ENCODE data around the gene CRY2. TPM values are rescaled to one million over a fixed set of nuclear protein-coding genes. Genes with fewer than 3 reads are reported as not detected.

CRY2 gene
- total RNA-seq, 1 donor from 2014 or later: 62.3 TPM

GRCh38 chr11:45810431-45811108 lies 36.7 kb upstream of the CRY2 start:
- DNase-seq (no peak), ATAC-seq (no peak)
- H3K9me3 ChIP-seq: no peaks in the 10 kb centered on the region

DNA sequence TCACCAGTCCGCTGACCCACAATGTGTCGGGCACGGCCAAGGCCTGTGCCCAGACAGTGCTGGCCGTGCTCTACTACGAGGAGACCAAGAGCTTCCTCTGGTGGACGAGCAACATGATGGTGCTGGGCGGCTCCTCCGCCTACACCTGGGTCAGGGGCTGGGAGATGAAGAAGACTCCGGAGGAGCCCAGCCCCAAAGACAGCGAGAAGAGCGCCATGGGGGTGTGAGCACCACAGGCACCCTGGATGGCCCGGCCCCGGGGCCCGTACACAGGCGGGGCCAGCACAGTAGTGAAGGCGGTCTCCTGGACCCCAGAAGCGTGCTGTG lies 36.2 kb upstream of the CRY2 start:
- no peaks in the 10 kb centered on the region for H3K27me3 ChIP-seq (ENCODE audit: low read depth)
- DNase-seq (no peak), ATAC-seq (peak in 1 of 2 donors; percentile 24)
- no peak overlapping the region for H3K4me3 ChIP-seq
- intact Hi-C loops (cut with DNase I): no loop called here
- no peak overlapping the region for H3K27ac ChIP-seq
- peaks cover 33% of the 10 kb centered on the region for H3K4me1 ChIP-seq
- TF ChIP-seq, protein P1, sequence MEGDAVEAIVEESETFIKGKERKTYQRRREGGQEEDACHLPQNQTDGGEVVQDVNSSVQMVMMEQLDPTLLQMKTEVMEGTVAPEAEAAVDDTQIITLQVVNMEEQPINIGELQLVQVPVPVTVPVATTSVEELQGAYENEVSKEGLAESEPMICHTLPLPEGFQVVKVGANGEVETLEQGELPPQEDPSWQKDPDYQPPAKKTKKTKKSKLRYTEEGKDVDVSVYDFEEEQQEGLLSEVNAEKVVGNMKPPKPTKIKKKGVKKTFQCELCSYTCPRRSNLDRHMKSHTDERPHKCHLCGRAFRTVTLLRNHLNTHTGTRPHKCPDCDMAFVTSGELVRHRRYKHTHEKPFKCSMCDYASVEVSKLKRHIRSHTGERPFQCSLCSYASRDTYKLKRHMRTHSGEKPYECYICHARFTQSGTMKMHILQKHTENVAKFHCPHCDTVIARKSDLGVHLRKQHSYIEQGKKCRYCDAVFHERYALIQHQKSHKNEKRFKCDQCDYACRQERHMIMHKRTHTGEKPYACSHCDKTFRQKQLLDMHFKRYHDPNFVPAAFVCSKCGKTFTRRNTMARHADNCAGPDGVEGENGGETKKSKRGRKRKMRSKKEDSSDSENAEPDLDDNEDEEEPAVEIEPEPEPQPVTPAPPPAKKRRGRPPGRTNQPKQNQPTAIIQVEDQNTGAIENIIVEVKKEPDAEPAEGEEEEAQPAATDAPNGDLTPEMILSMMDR (IDR thresholded peaks at IDR 0.05): no peak
- H3K9me3 ChIP-seq: no peaks in the 10 kb centered on the region
- peaks cover 49% of the 10 kb centered on the region for H3K36me3 ChIP-seq

More at GRCh38 chr11:45810431-45811108, 36.7 kb upstream of the CRY2 start:
- Histone ChIP-seq H3K27me3 (ENCODE audit: low read depth) (no peaks in the 10 kb centered on the region), H3K36me3 (peaks cover 49% of the 10 kb centered on the region), H3K4me1 (peaks cover 38% of the 10 kb centered on the region), H3K27ac (no peak overlapping the region), H3K4me3 (no peak overlapping the region)
- intact Hi-C loops (cut with DNase I): no loop called here
- TF ChIP-seq, protein P1 (IDR thresholded peaks at IDR 0.05): no peak

DNA sequence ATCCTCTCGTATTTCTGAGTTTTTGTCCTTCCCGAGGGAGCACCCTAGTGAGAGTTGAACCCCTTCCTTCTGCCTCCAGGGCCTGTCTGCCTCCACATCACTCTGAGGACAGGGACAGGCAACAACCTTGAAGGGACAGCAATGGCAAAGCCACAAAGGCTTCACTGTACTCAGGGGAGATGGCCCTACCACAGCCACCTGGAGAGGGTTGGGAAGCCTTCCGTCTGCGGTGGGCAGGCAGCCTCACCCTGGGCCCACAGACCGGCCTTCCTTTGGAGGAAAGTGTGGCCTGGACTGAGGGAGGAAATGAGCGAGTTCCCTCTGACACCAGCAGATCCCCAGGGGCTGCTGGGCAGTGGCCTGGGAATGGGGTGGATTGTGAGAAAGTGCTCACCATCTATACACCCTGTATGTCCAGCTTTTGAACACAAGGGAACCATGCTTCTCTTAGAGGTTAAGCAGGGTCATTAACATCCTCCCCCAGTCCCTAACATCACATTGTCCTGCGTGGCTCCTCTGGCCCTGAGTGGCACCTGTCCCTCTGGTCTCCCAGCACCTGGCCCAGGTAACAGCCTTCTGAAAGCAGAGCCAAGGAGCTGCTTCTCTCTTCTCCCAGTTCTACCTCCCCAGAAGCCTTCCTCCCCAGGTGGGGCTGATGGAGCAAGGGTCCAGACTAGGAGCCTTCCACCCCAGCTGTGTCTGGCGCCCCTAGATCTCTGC lies 35.5 kb upstream of the CRY2 start:
- Histone ChIP-seq H3K4me3 (no peak overlapping the region), H3K9me3 (no peaks in the 10 kb centered on the region), H3K27me3 (ENCODE audit: low read depth) (no peaks in the 10 kb centered on the region), H3K27ac (no peak overlapping the region), H3K36me3 (peaks cover 49% of the 10 kb centered on the region), H3K4me1 (peaks cover 27% of the 10 kb centered on the region)
- TF ChIP-seq, protein P1 (IDR thresholded peaks at IDR 0.05): no peak
- ATAC-seq: no peak
- DNase-seq: no peak
- intact Hi-C loops (cut with DNase I): no loop called here

GRCh38 chr11:45812581-45813548 lies 34.4 kb upstream of the CRY2 start:
- intact Hi-C loops (cut with DNase I): no loop called here
- ATAC-seq (no peak), DNase-seq (no peak)
- Histone ChIP-seq H3K4me1 (peaks cover 15% of the 10 kb centered on the region), H3K27me3 (ENCODE audit: low read depth) (no peaks in the 10 kb centered on the region), H3K27ac (no peak overlapping the region), H3K9me3 (no peaks in the 10 kb centered on the region), H3K36me3 (peaks cover 46% of the 10 kb centered on the region), H3K4me3 (no peak overlapping the region)
- TF ChIP-seq, protein P1 (IDR thresholded peaks at IDR 0.05): no peak

GRCh38 chr11:45815747-45816146 lies 31.5 kb upstream of the CRY2 start:
- intact Hi-C loops (cut with DNase I): no loop called here
- Histone ChIP-seq H3K36me3 (peaks cover 20% of the 10 kb centered on the region), H3K27ac (no peak overlapping the region), H3K4me1 (no peaks in the 10 kb centered on the region), H3K4me3 (no peak overlapping the region), H3K27me3 (ENCODE audit: low read depth) (no peaks in the 10 kb centered on the region), H3K9me3 (no peaks in the 10 kb centered on the region)
- no peak for ATAC-seq
- no peak for DNase-seq
- TF ChIP-seq, protein P1 (IDR thresholded peaks at IDR 0.05): no peak
